ENCODE data around the gene GALNT10.

GALNT10 gene

GRCh38 chr5:154461531-154461930, 271.0 kb downstream of the GALNT10 start:
- DNase-seq (ENCODE audit: extremely low read depth, insufficient read length), result no peak
- Histone ChIP-seq H3K4me3 (replicated peaks; ENCODE audit: low read depth, low read length) (no peak overlapping the region), H3K27me3 (replicated peaks; ENCODE audit: control insufficient read depth, insufficient read depth, low read length) (no peaks in the 10 kb centered on the region), H3K36me3 (ENCODE audit: control insufficient read depth, insufficient read depth, low read length) (peaks cover 5% of the 10 kb centered on the region)
- TF ChIP-seq, protein P1, sequence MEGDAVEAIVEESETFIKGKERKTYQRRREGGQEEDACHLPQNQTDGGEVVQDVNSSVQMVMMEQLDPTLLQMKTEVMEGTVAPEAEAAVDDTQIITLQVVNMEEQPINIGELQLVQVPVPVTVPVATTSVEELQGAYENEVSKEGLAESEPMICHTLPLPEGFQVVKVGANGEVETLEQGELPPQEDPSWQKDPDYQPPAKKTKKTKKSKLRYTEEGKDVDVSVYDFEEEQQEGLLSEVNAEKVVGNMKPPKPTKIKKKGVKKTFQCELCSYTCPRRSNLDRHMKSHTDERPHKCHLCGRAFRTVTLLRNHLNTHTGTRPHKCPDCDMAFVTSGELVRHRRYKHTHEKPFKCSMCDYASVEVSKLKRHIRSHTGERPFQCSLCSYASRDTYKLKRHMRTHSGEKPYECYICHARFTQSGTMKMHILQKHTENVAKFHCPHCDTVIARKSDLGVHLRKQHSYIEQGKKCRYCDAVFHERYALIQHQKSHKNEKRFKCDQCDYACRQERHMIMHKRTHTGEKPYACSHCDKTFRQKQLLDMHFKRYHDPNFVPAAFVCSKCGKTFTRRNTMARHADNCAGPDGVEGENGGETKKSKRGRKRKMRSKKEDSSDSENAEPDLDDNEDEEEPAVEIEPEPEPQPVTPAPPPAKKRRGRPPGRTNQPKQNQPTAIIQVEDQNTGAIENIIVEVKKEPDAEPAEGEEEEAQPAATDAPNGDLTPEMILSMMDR (IDR thresholded peaks at IDR 0.05; ENCODE audit: insufficient read depth, low read length, poor library complexity, severe bottlenecking), result no peak

DNA sequence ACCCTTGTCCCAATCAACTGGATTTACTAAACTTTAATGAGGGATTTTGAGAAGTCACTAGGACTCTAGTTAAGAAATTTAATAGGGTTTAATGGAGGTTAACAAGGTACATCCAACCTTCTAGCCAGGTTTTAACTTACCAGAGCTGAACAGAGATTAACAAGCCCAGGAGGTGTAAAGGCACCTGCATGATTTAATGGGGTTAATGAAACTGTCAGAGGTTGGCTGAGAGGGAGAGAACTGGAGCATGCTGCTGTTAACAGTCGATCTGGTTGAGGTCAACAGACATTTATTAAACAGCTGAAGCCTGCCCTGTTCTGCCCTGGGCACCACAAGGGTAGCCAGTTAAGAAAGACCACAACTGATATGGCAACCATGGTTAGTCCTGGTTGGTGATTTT, 273.9 kb downstream of the GALNT10 start:
- Histone ChIP-seq H3K36me3 (ENCODE audit: control insufficient read depth, insufficient read depth, low read length) (no peaks in the 10 kb centered on the region; the same call in 1 of the 2 replicates), H3K4me3 (replicated peaks; ENCODE audit: low read depth, low read length) (no peak overlapping the region)
- TF ChIP-seq, protein P1 (IDR thresholded peaks at IDR 0.05; ENCODE audit: insufficient read depth, low read length, poor library complexity, severe bottlenecking), result no peak

GRCh38 chr5:154465169-154465568, 274.6 kb downstream of the GALNT10 start:
- no peak for DNase-seq (ENCODE audit: extremely low read depth, insufficient read length)
- TF ChIP-seq, protein P1 (IDR thresholded peaks at IDR 0.05; ENCODE audit: insufficient read depth, low read length, poor library complexity, severe bottlenecking), result no peak
- H3K36me3 ChIP-seq (ENCODE audit: control insufficient read depth, insufficient read depth, low read length), result no peaks in the 10 kb centered on the region; the same call in 1 of the 2 replicates
- H3K27me3 ChIP-seq (replicated peaks; ENCODE audit: control insufficient read depth, insufficient read depth, low read length), result no peaks in the 10 kb centered on the region
- H3K4me3 ChIP-seq (replicated peaks; ENCODE audit: low read depth, low read length), result no peak overlapping the region

More for the DNA sequence above, 273.9 kb downstream of the GALNT10 start:
- no peaks in the 10 kb centered on the region for H3K27me3 ChIP-seq (replicated peaks; ENCODE audit: control insufficient read depth, insufficient read depth, low read length)
- no peak for DNase-seq (ENCODE audit: extremely low read depth, insufficient read length)

DNA sequence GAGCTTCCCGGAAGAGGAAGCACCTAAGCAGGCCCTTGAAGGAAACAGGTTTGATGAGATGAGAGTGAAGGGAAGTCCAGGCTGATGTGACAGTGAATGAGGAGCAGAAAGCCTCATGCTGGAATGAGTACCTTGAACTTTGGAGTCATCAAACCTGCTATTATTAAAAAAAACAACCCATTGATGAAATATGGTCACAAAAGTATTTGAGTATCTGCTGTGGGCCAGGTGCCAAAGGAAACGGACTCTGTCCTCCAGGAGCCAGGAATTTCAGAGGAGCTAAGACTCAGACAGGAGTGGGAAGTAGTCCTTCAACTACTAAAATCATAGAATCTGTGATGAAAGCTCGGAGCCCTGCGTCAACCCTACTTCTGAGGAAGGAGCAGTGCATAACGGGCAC, 275.6 kb downstream of the GALNT10 start:
- DNase-seq (ENCODE audit: extremely low read depth, insufficient read length), result no peak
- Histone ChIP-seq H3K4me3 (replicated peaks; ENCODE audit: low read depth, low read length) (no peak overlapping the region), H3K27me3 (replicated peaks; ENCODE audit: control insufficient read depth, insufficient read depth, low read length) (no peaks in the 10 kb centered on the region), H3K36me3 (ENCODE audit: control insufficient read depth, insufficient read depth, low read length) (no peaks in the 10 kb centered on the region; the same call in 1 of the 2 replicates)
- TF ChIP-seq, protein P1 (IDR thresholded peaks at IDR 0.05; ENCODE audit: insufficient read depth, low read length, poor library complexity, severe bottlenecking), result no peak

- TF ChIP-seq, protein P1 (IDR thresholded peaks at IDR 0.05; ENCODE audit: insufficient read depth, low read length, poor library complexity, severe bottlenecking), result no peak
- H3K4me3 ChIP-seq (replicated peaks; ENCODE audit: low read depth, low read length), result no peak overlapping the region
- H3K27me3 ChIP-seq (replicated peaks; ENCODE audit: control insufficient read depth, insufficient read depth, low read length), result no peaks in the 10 kb centered on the region
- no peaks in the 10 kb centered on the region; the same call in 1 of the 2 replicates for H3K36me3 ChIP-seq (ENCODE audit: control insufficient read depth, insufficient read depth, low read length)
- no peak for DNase-seq (ENCODE audit: extremely low read depth, insufficient read length)
Measured at GRCh38 chr5:154466671-154467070, 276.1 kb downstream of the GALNT10 start.

Data from GM06990 (cell line).